IPS-15b (cell line): ENCODE results near the gene CCDC83.
"Not testable (repeated sequence)": the region's sequence is repeated elsewhere in the genome, so short reads cannot be mapped to it uniquely, and the experiment has no call there.

Experiments
- H3K27me3 ChIP-seq: one replicate; pipeline ENCODE4 v1.6.1; 2013; ENCODE audit warnings: low read length; ENCODE audit not compliant: control insufficient read depth, insufficient read depth
- H3K36me3 ChIP-seq: one replicate; pipeline ENCODE4 v1.6.1; 2013; ENCODE audit warnings: low read length; ENCODE audit not compliant: control insufficient read depth, insufficient read depth
- H3K4me1 ChIP-seq: one replicate; pipeline ENCODE4 v1.6.1; 2013; ENCODE audit warnings: mild to moderate bottlenecking, low read length; ENCODE audit not compliant: control insufficient read depth, insufficient read depth
- H3K4me3 ChIP-seq: one replicate; pipeline ENCODE4 v1.5.1; 2013; ENCODE audit warnings: low read depth, low read length
- H3K9ac ChIP-seq: one replicate; pipeline ENCODE4 v1.6.1; 2013; ENCODE audit warnings: low read depth, mild to moderate bottlenecking, low read length
- H3K9me3 ChIP-seq: one replicate; pipeline ENCODE4 v1.6.1; 2013; ENCODE audit warnings: mild to moderate bottlenecking, low read length; ENCODE audit not compliant: control insufficient read depth, insufficient read depth

The CCDC83 gene

GRCh38 chr11:85821636-85822035, 33.5 kb upstream of the CCDC83 start:
- Histone ChIP-seq H3K4me3 (no peak overlapping the region), H3K4me1 (no peaks in the 10 kb centered on the region), H3K36me3 (no peaks in the 10 kb centered on the region), H3K9me3 (no peaks in the 10 kb centered on the region), H3K27me3 (no peaks in the 10 kb centered on the region), H3K9ac (no peak overlapping the region)

- Histone ChIP-seq H3K9ac (no peak overlapping the region), H3K9me3 (no peaks in the 10 kb centered on the region), H3K27me3 (no peaks in the 10 kb centered on the region), H3K4me1 (no peaks in the 10 kb centered on the region), H3K36me3 (no peaks in the 10 kb centered on the region), H3K4me3 (no peak overlapping the region)
Observed at GRCh38 chr11:85822814-85823213, 32.4 kb upstream of the CCDC83 start.

GRCh38 chr11:85823816-85824215, 31.4 kb upstream of the CCDC83 start:
- Histone ChIP-seq H3K9me3 (no peaks in the 10 kb centered on the region), H3K9ac (no peak overlapping the region), H3K36me3 (no peaks in the 10 kb centered on the region), H3K4me1 (no peaks in the 10 kb centered on the region), H3K27me3 (no peaks in the 10 kb centered on the region), H3K4me3 (no peak overlapping the region)

GRCh38 chr11:85825616-85826015, 29.6 kb upstream of the CCDC83 start:
- no peaks in the 10 kb centered on the region for H3K36me3 ChIP-seq
- H3K4me1 ChIP-seq = no peaks in the 10 kb centered on the region
- no peaks in the 10 kb centered on the region for H3K9me3 ChIP-seq
- no peaks in the 10 kb centered on the region for H3K27me3 ChIP-seq
- no peak overlapping the region for H3K4me3 ChIP-seq
- H3K9ac ChIP-seq = no peak overlapping the region

- H3K36me3 ChIP-seq = no peaks in the 10 kb centered on the region
- no peaks in the 10 kb centered on the region for H3K27me3 ChIP-seq
- H3K9ac ChIP-seq = no peak overlapping the region
- no peaks in the 10 kb centered on the region for H3K4me1 ChIP-seq
- no peak overlapping the region for H3K4me3 ChIP-seq
- no peaks in the 10 kb centered on the region for H3K9me3 ChIP-seq
Observed at GRCh38 chr11:85826116-85826855, 28.9 kb upstream of the CCDC83 start.

GRCh38 chr11:85827748-85828639, 27.2 kb upstream of the CCDC83 start:
- no peak overlapping the region for H3K4me3 ChIP-seq

GRCh38 chr11:85828640-85828978, 26.6 kb upstream of the CCDC83 start:
- H3K4me3 ChIP-seq = no peak overlapping the region
- no peaks in the 10 kb centered on the region for H3K9me3 ChIP-seq
- no peak overlapping the region for H3K9ac ChIP-seq
- no peaks in the 10 kb centered on the region for H3K36me3 ChIP-seq
- no peaks in the 10 kb centered on the region for H3K27me3 ChIP-seq
- H3K4me1 ChIP-seq = no peaks in the 10 kb centered on the region

More at GRCh38 chr11:85827748-85828639, 27.2 kb upstream of the CCDC83 start:
- no peaks in the 10 kb centered on the region for H3K9me3 ChIP-seq
- no peaks in the 10 kb centered on the region for H3K36me3 ChIP-seq
- no peak overlapping the region for H3K9ac ChIP-seq
- no peaks in the 10 kb centered on the region for H3K27me3 ChIP-seq
- no peaks in the 10 kb centered on the region for H3K4me1 ChIP-seq

GRCh38 chr11:85829172-85829571, 26.0 kb upstream of the CCDC83 start:
- no peak overlapping the region for H3K4me3 ChIP-seq
- no peak overlapping the region for H3K9ac ChIP-seq
- H3K4me1 ChIP-seq = no peaks in the 10 kb centered on the region
- no peaks in the 10 kb centered on the region for H3K36me3 ChIP-seq
- H3K27me3 ChIP-seq = no peaks in the 10 kb centered on the region
- H3K9me3 ChIP-seq = no peaks in the 10 kb centered on the region

- no peaks in the 10 kb centered on the region for H3K9me3 ChIP-seq
- H3K4me3 ChIP-seq = no peak overlapping the region
- H3K9ac ChIP-seq = no peak overlapping the region
- H3K27me3 ChIP-seq = no peaks in the 10 kb centered on the region
- H3K4me1 ChIP-seq = no peaks in the 10 kb centered on the region
- H3K36me3 ChIP-seq = no peaks in the 10 kb centered on the region
Observed at GRCh38 chr11:85831050-85831449, 24.1 kb upstream of the CCDC83 start.

- Histone ChIP-seq H3K9ac (no peak overlapping the region), H3K36me3 (no peaks in the 10 kb centered on the region), H3K4me1 (no peaks in the 10 kb centered on the region), H3K27me3 (no peaks in the 10 kb centered on the region), H3K9me3 (no peaks in the 10 kb centered on the region), H3K4me3 (no peak overlapping the region)
Observed at GRCh38 chr11:85835263-85835662, 19.9 kb upstream of the CCDC83 start.

- H3K9ac ChIP-seq = no peak overlapping the region
- no peaks in the 10 kb centered on the region for H3K27me3 ChIP-seq
- H3K36me3 ChIP-seq = no peaks in the 10 kb centered on the region
- no peaks in the 10 kb centered on the region for H3K9me3 ChIP-seq
- no peak overlapping the region for H3K4me3 ChIP-seq
- no peaks in the 10 kb centered on the region for H3K4me1 ChIP-seq
Observed at GRCh38 chr11:85835729-85836128, 19.5 kb upstream of the CCDC83 start.

- H3K9ac ChIP-seq, H3K9me3 ChIP-seq, H3K36me3 ChIP-seq, H3K27me3 ChIP-seq, H3K4me1 ChIP-seq, H3K4me3 ChIP-seq: not testable (repeated sequence)
Observed at GRCh38 chr11:85840932-85841331, 14.3 kb upstream of the CCDC83 start.
